H1 (cell line): Measurements from ENCODE around the gene ASGR1. TPM values are rescaled to one million over a fixed set of nuclear protein-coding genes. Genes with fewer than 3 reads are reported as not detected.
A peak's percentile ranks its signal among the peaks of the same experiment; 100 is the strongest.
"Not testable (repeated sequence)": the region's sequence is repeated elsewhere in the genome, so short reads cannot be mapped to it uniquely, and the experiment has no call there.

Source experiments
- CTCF ChIA-PET: fragments of 300-600 bp; sonication (Branson Sonifier 250); formaldehyde crosslinking; loops from one replicate; lab custom pipeline; 2021; ENCODE audit not compliant: partially characterized antibody; lab: Charles Lee
- POLR2A ChIA-PET: fragments of 300-600 bp; sonication (Branson Sonifier 250); formaldehyde crosslinking; loops from one replicate; lab custom pipeline; 2021; ENCODE audit warnings: inconsistent platforms; ENCODE audit not compliant: partially characterized antibody; lab: Charles Lee
- DNase-seq, 2 experiments: peaks; one replicate each; pipeline versions ENCODE4 v3.0.0 to v3.0.0-alpha.2; 2010 to 2022; ENCODE audit warnings: low spot score in 2 of 2, low read depth in 1 of 2, mixed read lengths in 1 of 2
- FAIRE-seq: peaks from 2 replicates; lab custom pipeline; 2011; peaks lifted over from hg19 to GRCh38; lab: Jason Lieb, UNC
- H2AFZ ChIP-seq: 2 replicates; pipeline ENCODE4 v1.8.1; 2012; ENCODE audit warnings: low read length, inconsistent platforms
- H2AK5ac ChIP-seq: 2 replicates; pipeline ENCODE4 v1.6.1; 2013; ENCODE audit warnings: low read depth, low read length
- H2BK120ac ChIP-seq: replicated peaks from 2 replicates; pipeline ENCODE3; 2013; ENCODE audit warnings: low read depth, low read length, inconsistent platforms
- H2BK12ac ChIP-seq: 2 replicates; pipeline ENCODE4 v1.6.1; 2013; ENCODE audit warnings: low read depth, low read length
- H2BK15ac ChIP-seq: 2 replicates; pipeline ENCODE4 v1.6.1; 2013; ENCODE audit warnings: low read length
- H2BK20ac ChIP-seq: 2 replicates; pipeline ENCODE4 v1.6.1; 2013; ENCODE audit warnings: low read length
- H2BK5ac ChIP-seq: 2 replicates; pipeline ENCODE4 v1.6.1; 2013; ENCODE audit warnings: low read depth, low read length
- H3K14ac ChIP-seq: 2 replicates; pipeline ENCODE4 v1.6.1; 2013; ENCODE audit warnings: inconsistent platforms; ENCODE audit not compliant: insufficient read length
- H3K18ac ChIP-seq: 2 replicates; pipeline ENCODE4 v1.6.1; 2013; ENCODE audit warnings: low read length; ENCODE audit errors: extremely low read depth
- H3K23ac ChIP-seq: 2 replicates; pipeline ENCODE4 v1.6.1; 2013; ENCODE audit warnings: inconsistent platforms; ENCODE audit not compliant: insufficient read length
- H3K23me2 ChIP-seq: 2 replicates; pipeline ENCODE4 v1.6.1; 2013; ENCODE audit warnings: low read depth, low read length
- H3K27ac ChIP-seq: 2 replicates; pipeline ENCODE4 v1.6.1; 2011; ENCODE audit warnings: low read depth, low read length, inconsistent platforms
- H3K27me3 ChIP-seq, 4 experiments: replicated peaks in 1 of 4; 1 replicate in 1 of 4; 2 replicates in 3 of 4; pipeline versions ENCODE4 v1.6.1 to v1.8.1; 2011 to 2013; ENCODE audit warnings: low read length in 3 of 4, mild to moderate bottlenecking in 3 of 4, inconsistent platforms in 2 of 4, mixed read lengths in 2 of 4, moderate library complexity in 1 of 4; ENCODE audit not compliant: control insufficient read depth in 3 of 4, insufficient read depth in 3 of 4; ENCODE audit errors: extremely low read depth in 1 of 4
- H3K36me3 ChIP-seq, 4 experiments: 2 replicates each; pipeline versions ENCODE4 v1.6.1 to v1.8.1; 2011 to 2013; ENCODE audit warnings: mild to moderate bottlenecking in 4 of 4, low read length in 3 of 4, moderate library complexity in 2 of 4, control low read depth in 1 of 4, inconsistent platforms in 1 of 4; ENCODE audit not compliant: insufficient read depth in 4 of 4, control insufficient read depth in 2 of 4
- H3K4ac ChIP-seq: replicated peaks from 2 replicates; pipeline ENCODE3; 2013; ENCODE audit warnings: low read length, low read depth, mixed read lengths, inconsistent platforms; ENCODE audit not compliant: insufficient read length
- H3K4me1 ChIP-seq, 4 experiments: replicated peaks in 1 of 4; 1 replicate in 1 of 4; 2 replicates in 3 of 4; pipeline versions ENCODE4 v1.6.1 to v1.8.1; 2011 to 2013; ENCODE audit warnings: low read length in 3 of 4, inconsistent platforms in 2 of 4, mixed read lengths in 1 of 4; ENCODE audit not compliant: insufficient read depth in 4 of 4, control insufficient read depth in 3 of 4
- H3K4me2 ChIP-seq, 2 experiments: 2 replicates each; pipeline versions ENCODE4 v1.6.1 to v1.8.1; 2011 to 2013; ENCODE audit warnings: low read depth in 2 of 2, low read length in 2 of 2, control low read depth in 1 of 2, inconsistent platforms in 1 of 2, mild to moderate bottlenecking in 1 of 2; ENCODE audit not compliant: insufficient read depth in 1 of 2
- H3K4me3 ChIP-seq, 4 experiments: fragments of 200-600, 300-600 bp in 1 of 4; sonication (generic), shearing (Covaris generic), sonication (Bioruptor Twin) in 1 of 4; 2 replicates each; pipeline versions ENCODE4 v1.5.1 to v1.8.1; 2011 to 2016; ENCODE audit warnings: low read length in 4 of 4, low read depth in 3 of 4, control low read depth in 2 of 4, inconsistent platforms in 2 of 4, mild to moderate bottlenecking in 2 of 4, mixed read lengths in 1 of 4, moderate library complexity in 1 of 4; ENCODE audit not compliant: insufficient read depth in 2 of 4; ENCODE audit errors: extremely low read depth in 1 of 4
- H3K56ac ChIP-seq: replicated peaks from 2 replicates; pipeline ENCODE3; 2013; ENCODE audit warnings: low read depth, mild to moderate bottlenecking, mixed read lengths, low read length, inconsistent platforms; ENCODE audit not compliant: insufficient read length
- H3K79me1 ChIP-seq: 2 replicates; pipeline ENCODE4 v1.6.1; 2013; ENCODE audit warnings: low read depth, low read length, control low read depth
- H3K79me2 ChIP-seq, 2 experiments: 2 replicates each; pipeline versions ENCODE4 v1.6.1 to v1.8.1; 2012 to 2013; ENCODE audit warnings: low read length in 2 of 2, mild to moderate bottlenecking in 2 of 2, inconsistent platforms in 1 of 2; ENCODE audit not compliant: insufficient read depth in 2 of 2, control insufficient read depth in 1 of 2
- H3K9ac ChIP-seq, 4 experiments: replicated peaks in 1 of 4; 1 replicate in 1 of 4; 2 replicates in 3 of 4; pipeline versions ENCODE4 v1.6.1 to v1.8.1; 2011 to 2013; ENCODE audit warnings: low read depth in 3 of 4, low read length in 3 of 4, control low read depth in 2 of 4, mild to moderate bottlenecking in 2 of 4, moderate library complexity in 2 of 4, inconsistent platforms in 1 of 4; ENCODE audit errors: extremely low read depth in 1 of 4
- H3K9me3 ChIP-seq, 2 experiments: 2 replicates each; pipeline versions ENCODE4 v1.6.1 to v1.8.1; 2012 to 2013; ENCODE audit warnings: mild to moderate bottlenecking in 2 of 2, moderate library complexity in 2 of 2, control low read depth in 1 of 2, inconsistent platforms in 1 of 2, low read depth in 1 of 2, low read length in 1 of 2, mixed read lengths in 1 of 2; ENCODE audit not compliant: insufficient read depth in 2 of 2
- H4K20me1 ChIP-seq, 2 experiments: replicated peaks in 1 of 2; 2 replicates each; pipeline versions ENCODE3 to v1.8.1; 2011 to 2013; ENCODE audit warnings: inconsistent platforms in 2 of 2, low read length in 2 of 2, mild to moderate bottlenecking in 1 of 2; ENCODE audit not compliant: insufficient read depth in 2 of 2, control insufficient read depth in 1 of 2
- H4K5ac ChIP-seq: 2 replicates; pipeline ENCODE4 v1.6.1; 2013; ENCODE audit warnings: low read length, low read depth, mixed read lengths, inconsistent platforms; ENCODE audit not compliant: insufficient read length
- H4K8ac ChIP-seq: 2 replicates; pipeline ENCODE4 v1.8.0; 2013; ENCODE audit warnings: mild to moderate bottlenecking, moderate library complexity, low read length, inconsistent platforms; ENCODE audit not compliant: insufficient read depth; ENCODE audit errors: extremely low read depth
- H4K91ac ChIP-seq: replicated peaks from 2 replicates; pipeline ENCODE3; 2013; ENCODE audit warnings: low read length, mixed read lengths, inconsistent platforms; ENCODE audit not compliant: insufficient read length
- E2F6 ChIP-seq: IDR thresholded peaks from 2 replicates; pipeline ENCODE4 v1.6.1; 2012; ENCODE audit warnings: inconsistent platforms
- KDM1A ChIP-seq: fragments of 200-600, 300-600 bp; sonication (generic); IDR thresholded peaks from 2 replicates; pipeline ENCODE4 v1.7.1; 2016; ENCODE audit warnings: mild to moderate bottlenecking, low read length, borderline replicate concordance
- SP2 ChIP-seq: IDR thresholded peaks from 2 replicates; pipeline ENCODE4 v1.6.1; 2012; ENCODE audit warnings: mild to moderate bottlenecking, low read length, inconsistent platforms
- WGBS, 2 experiments: shearing (Covaris generic) in 1 of 2; methylation state at CpG; one replicate each; pipeline versions ENCODE4 v1.1.6 to v1.1.7; 2013 to 2015; ENCODE audit warnings: low lambda C conversion rate in 2 of 2, mixed read lengths in 2 of 2, inconsistent platforms in 1 of 2, low coverage in 1 of 2, missing lambda C conversion rate in 1 of 2; ENCODE audit not compliant: insufficient replicate concordance in 2 of 2, insufficient coverage in 1 of 2, insufficient read length in 1 of 2; ENCODE audit errors: extremely low coverage in 1 of 2, missing lambda C conversion rate in 1 of 2; 5-methylcytosine and 5-hydroxymethylcytosine counted together
- polyA plus RNA-seq, 7 experiments: library from polyadenylated mRNA; depleted of rRNA in 3 of 7; stranded (reverse) in 5 of 7; unstranded in 2 of 7; fragments of >200 nt in 5 of 7; fragments of 200-250 nt in 2 of 7; gene quantifications; 1 replicate in 5 of 7; 2 replicates in 1 of 7; 4 replicates in 1 of 7; pipeline versions ENCODE4 v1.2.1 to v1.2.3, GENCODE V29; 2011 to 2013; ENCODE audit warnings: missing spikeins in 2 of 7, mixed read lengths in 2 of 7
- total RNA-seq: library from RNA; stranded (reverse); fragmentation: NEBNext Ultra II Directional; extraction: Animal tissue kit (Norgen Biotek cat#: 25700); gene quantifications from 2 replicates; pipeline ENCODE4 v1.2.1, GENCODE V29; 2021

Gene ASGR1
- total and polyA plus RNA-seq, 2 of the 8 experiments (the other 6 are each of a cell fraction or from before 2014, with no cell fraction given), result 10.8 to 14.5 TPM

GRCh38 chr17:7173687-7174602, 5.2 kb downstream of the ASGR1 start (continued):
- TF ChIP-seq E2F6 (peak; percentile 86), SP2 (no peak), KDM1A (no peak)

GRCh38 chr17:7172522-7173191, 6.5 kb downstream of the ASGR1 start:
- H4K5ac ChIP-seq, DNase-seq, H3K36me3 ChIP-seq, H2AK5ac ChIP-seq, H2BK15ac ChIP-seq, H4K91ac ChIP-seq, H3K79me2 ChIP-seq, H3K4me3 ChIP-seq, H2BK120ac ChIP-seq, H3K23ac ChIP-seq, H3K9me3 ChIP-seq, H3K14ac ChIP-seq, H3K56ac ChIP-seq, H4K8ac ChIP-seq, H2BK5ac ChIP-seq, H3K27ac ChIP-seq, H2AFZ ChIP-seq, H3K9ac ChIP-seq, H3K4me2 ChIP-seq, H2BK20ac ChIP-seq, H3K18ac ChIP-seq, FAIRE-seq, H2BK12ac ChIP-seq, H3K79me1 ChIP-seq, H3K4ac ChIP-seq: not testable (repeated sequence)
- CTCF ChIA-PET, result interaction anchor here (0.6 to 1.9 kb wide), 9 partner anchors 8 to 459 kb away, joined by 3 to 19 read pairs (median 4); partner anchors contain the start of genes SLC13A5 and SOX15
- WGBS, 2 experiments, result 90% methylated on average over 18 of the region's 18 CpGs; no CpG with 5 or more reads in 1 of the 2 experiments
- H3K27me3 ChIP-seq, result peaks cover 0 to 23% (median 19%) of the 10 kb centered on the region in 4 experiments; a peak in 6 of 7 replicates
- peaks cover 0 to 15% (median 4%) of the 10 kb centered on the region in 4 experiments; a peak in 5 of 7 replicates for H3K4me1 ChIP-seq
- peaks cover 31% of the 10 kb centered on the region for H3K23me2 ChIP-seq
- peaks cover 0 to 21% of the 10 kb centered on the region in 2 experiments for H4K20me1 ChIP-seq
- POLR2A ChIA-PET, result interaction anchor here (1.0 kb wide), 1 partner anchor 46 kb away, joined by 3 read pairs; no protein-coding TSS in a partner anchor
